ENCODE results near the gene PCDHGA1.

- TF ChIP-seq CTCF (IDR thresholded peaks at IDR 0.05; ENCODE audit: poor library complexity): no peak
- no peak for TF ChIP-seq EZH2 (IDR thresholded peaks at IDR 0.05; ENCODE audit: borderline replicate concordance)
Measured at GRCh38 chr5:141503681-141504080, 173.4 kb downstream of the PCDHGA1 start.

Data from hepatocyte (in vitro differentiated cells).